OCI-LY1 (cell line): ENCODE data around the gene TSHR.

Experiments
- H2AFZ ChIP-seq: fragments of 200-600 bp; sonication (generic), shearing (Covaris generic); 2 replicates; pipeline ENCODE4 v1.6.0; 2014; ENCODE audit warnings: antibody characterized with exemption, mild to moderate bottlenecking, low read length
- H3F3A ChIP-seq: fragments of 200-600 bp; sonication (generic), shearing (Covaris generic); 2 replicates; pipeline ENCODE4 v1.6.0; 2014; ENCODE audit warnings: mild to moderate bottlenecking, antibody characterized with exemption, low read length, moderate library complexity; ENCODE audit not compliant: insufficient read depth
- H3K27ac ChIP-seq: fragments of 200-600 bp; sonication (generic); 2 replicates; pipeline ENCODE4 v1.5.1; 2014; ENCODE audit warnings: low read length, mixed run types, mild to moderate bottlenecking, low read depth; ENCODE audit not compliant: poor library complexity, severe bottlenecking
- H3K27me3 ChIP-seq: fragments of 200-600 bp; sonication (generic); 2 replicates; pipeline ENCODE4 v1.6.0; 2014; ENCODE audit warnings: antibody characterized with exemption, mild to moderate bottlenecking, low read length, moderate library complexity; ENCODE audit not compliant: insufficient read depth
- H3K36me3 ChIP-seq: fragments of 200-600 bp; sonication (generic); 2 replicates; pipeline ENCODE4 v1.6.1; 2014; ENCODE audit warnings: mild to moderate bottlenecking, antibody characterized with exemption, low read length, moderate library complexity, mixed read lengths; ENCODE audit not compliant: insufficient read depth
- H3K4me1 ChIP-seq: fragments of 200-600 bp; sonication (generic); 2 replicates; pipeline ENCODE4 v1.5.1; 2014; ENCODE audit warnings: mild to moderate bottlenecking, low read length, moderate library complexity; ENCODE audit not compliant: insufficient read depth, severe bottlenecking
- H3K4me2 ChIP-seq: fragments of 200-600 bp; sonication (generic), shearing (Covaris generic); 2 replicates; pipeline ENCODE4 v1.6.1; 2014; ENCODE audit warnings: low read length
- H3K4me3 ChIP-seq: fragments of 200-600 bp; sonication (generic); 2 replicates; pipeline ENCODE4 v1.5.1; 2014; ENCODE audit warnings: low read length, low read depth, mild to moderate bottlenecking, mixed read lengths; ENCODE audit not compliant: poor library complexity, severe bottlenecking
- H3K79me2 ChIP-seq: fragments of 200-600 bp; shearing (Covaris generic); 2 replicates; pipeline ENCODE4 v1.6.1; 2016; ENCODE audit warnings: mixed run types, low read length, mixed read lengths; ENCODE audit not compliant: insufficient read depth
- H3K9ac ChIP-seq: fragments of 200-600 bp; sonication (generic), shearing (Covaris generic); 2 replicates; pipeline ENCODE4 v1.6.1; 2014; ENCODE audit warnings: mild to moderate bottlenecking, low read length, mixed read lengths
- H3K9me2 ChIP-seq: fragments of 200-600 bp; sonication (generic), shearing (Covaris generic); 2 replicates; pipeline ENCODE4 v1.6.1; 2014; ENCODE audit warnings: low read depth, mild to moderate bottlenecking, low read length, mixed read lengths
- H3K9me3 ChIP-seq: fragments of 200-600 bp; shearing (Covaris generic); 2 replicates; pipeline ENCODE4 v1.6.1; 2014; ENCODE audit warnings: low read length, mixed read lengths
- H4K20me1 ChIP-seq: fragments of 200-600 bp; sonication (generic), shearing (Covaris generic); 2 replicates; pipeline ENCODE4 v1.6.0; 2016; ENCODE audit warnings: mild to moderate bottlenecking, low read length; ENCODE audit not compliant: insufficient read depth
- CTCF ChIP-seq: fragments of 200-600 bp; sonication (generic), shearing (Covaris generic); IDR thresholded peaks from 2 replicates; pipeline ENCODE4 v1.5.1; 2017; ENCODE audit warnings: mild to moderate bottlenecking, antibody characterized with exemption, low read length, moderate library complexity, mixed read lengths
- EZH2 ChIP-seq: fragments of 200-600 bp; sonication (generic), shearing (Covaris generic); IDR thresholded peaks from 2 replicates; pipeline ENCODE4 v1.8.0; 2017; ENCODE audit warnings: borderline replicate concordance, mixed run types, mild to moderate bottlenecking, antibody characterized with exemption, low read length, moderate library complexity, mixed read lengths

Gene TSHR

GRCh38 chr14:81132468-81132867 lies 177.0 kb downstream of the TSHR start:
- no peaks in the 10 kb centered on the region for H3K36me3 ChIP-seq
- no peak for TF ChIP-seq EZH2
- no peak for TF ChIP-seq CTCF
- H3K9ac ChIP-seq = no peak overlapping the region
- H3K27me3 ChIP-seq = no peaks in the 10 kb centered on the region
- no peak overlapping the region for H2AFZ ChIP-seq
- H3K79me2 ChIP-seq = no peaks in the 10 kb centered on the region
- no peak overlapping the region for H3K4me3 ChIP-seq
- no peaks in the 10 kb centered on the region for H3K4me1 ChIP-seq
- H3K9me2 ChIP-seq = no peaks in the 10 kb centered on the region
- no peaks in the 10 kb centered on the region for H3K9me3 ChIP-seq
- no peak overlapping the region for H3K4me2 ChIP-seq
- no peak overlapping the region for H3K27ac ChIP-seq
- H3F3A ChIP-seq = no peaks in the 10 kb centered on the region
- no peaks in the 10 kb centered on the region for H4K20me1 ChIP-seq

GRCh38 chr14:81133400-81133799 lies 178.0 kb downstream of the TSHR start:
- no peaks in the 10 kb centered on the region for H3K9me3 ChIP-seq
- H3K36me3 ChIP-seq = no peaks in the 10 kb centered on the region
- H2AFZ ChIP-seq = no peak overlapping the region
- H3K4me3 ChIP-seq = no peak overlapping the region
- no peak overlapping the region for H3K27ac ChIP-seq
- H3K9me2 ChIP-seq = no peaks in the 10 kb centered on the region
- H3F3A ChIP-seq = no peaks in the 10 kb centered on the region
- no peaks in the 10 kb centered on the region for H3K4me1 ChIP-seq
- H3K4me2 ChIP-seq = no peak overlapping the region
- TF ChIP-seq EZH2 = no peak
- no peak for TF ChIP-seq CTCF
- no peaks in the 10 kb centered on the region for H4K20me1 ChIP-seq
- H3K79me2 ChIP-seq = no peaks in the 10 kb centered on the region
- no peak overlapping the region for H3K9ac ChIP-seq
- no peaks in the 10 kb centered on the region for H3K27me3 ChIP-seq

GRCh38 chr14:81137316-81137715 lies 181.9 kb downstream of the TSHR start:
- H3K36me3 ChIP-seq = no peaks in the 10 kb centered on the region
- no peaks in the 10 kb centered on the region for H3F3A ChIP-seq
- H3K9ac ChIP-seq = no peak overlapping the region
- no peaks in the 10 kb centered on the region for H3K9me2 ChIP-seq
- H2AFZ ChIP-seq = no peak overlapping the region
- H3K4me3 ChIP-seq = no peak overlapping the region
- no peaks in the 10 kb centered on the region for H4K20me1 ChIP-seq
- H3K27ac ChIP-seq = no peak overlapping the region
- H3K4me1 ChIP-seq = no peaks in the 10 kb centered on the region
- no peak overlapping the region for H3K4me2 ChIP-seq
- no peaks in the 10 kb centered on the region for H3K9me3 ChIP-seq
- no peak for TF ChIP-seq EZH2
- TF ChIP-seq CTCF = no peak
- H3K27me3 ChIP-seq = no peaks in the 10 kb centered on the region
- no peaks in the 10 kb centered on the region for H3K79me2 ChIP-seq
